Measurements from ENCODE around the gene BTN2A1. TPM values are rescaled to one million over a fixed set of nuclear protein-coding genes. Genes with fewer than 3 reads are reported as not detected.

Gene BTN2A1
- total RNA-seq, 4 donors from 2014 or later, result 14.7 to 23.9 (median 18.2) TPM

- TF ChIP-seq POLR2A (IDR thresholded peaks at IDR 0.05), result no peak
- no peak for TF ChIP-seq POLR2AphosphoS5 (IDR thresholded peaks at IDR 0.05)
- no peak for TF ChIP-seq EP300 (IDR thresholded peaks at IDR 0.05)
- TF ChIP-seq CTCF (IDR thresholded peaks at IDR 0.05), result no peak
- no peak overlapping the region for H3K27ac ChIP-seq
- H3K4me3 ChIP-seq, result no peak overlapping the region
- H3K27me3 ChIP-seq, result no peaks in the 10 kb centered on the region
- ATAC-seq, result no peak
- H3K36me3 ChIP-seq, result no peaks in the 10 kb centered on the region
- H3K9me3 ChIP-seq, result peaks cover 0 to 11% (median 0%) of the 10 kb centered on the region in 3 donors
- H3K4me1 ChIP-seq, result no peaks in the 10 kb centered on the region
- 83 to 85% methylated on average over 6 to 8 of the region's 8 CpGs for WGBS, 2 donors (ENCODE audit: low coverage in 1 of 2)
Measured at GRCh38 chr6:26489996-26490964, 32.5 kb downstream of the BTN2A1 start.

GRCh38 chr6:26491604-26492003 lies 33.8 kb downstream of the BTN2A1 start:
- Histone ChIP-seq H3K27ac (no peak overlapping the region), H3K4me1 (no peaks in the 10 kb centered on the region), H3K4me3 (no peak overlapping the region), H3K36me3 (no peaks in the 10 kb centered on the region), H3K9me3 (peaks cover 0 to 11% (median 0%) of the 10 kb centered on the region in 3 donors), H3K27me3 (no peaks in the 10 kb centered on the region)
- WGBS, 2 donors (ENCODE audit: low coverage in 1 of 2), result 65 to 68% methylated on average over 4 to 5 of the region's 5 CpGs
- ATAC-seq, result no peak
- TF ChIP-seq EP300 (IDR thresholded peaks at IDR 0.05) (no peak), POLR2A (IDR thresholded peaks at IDR 0.05) (no peak), POLR2AphosphoS5 (IDR thresholded peaks at IDR 0.05) (no peak), CTCF (IDR thresholded peaks at IDR 0.05) (no peak)

DNA sequence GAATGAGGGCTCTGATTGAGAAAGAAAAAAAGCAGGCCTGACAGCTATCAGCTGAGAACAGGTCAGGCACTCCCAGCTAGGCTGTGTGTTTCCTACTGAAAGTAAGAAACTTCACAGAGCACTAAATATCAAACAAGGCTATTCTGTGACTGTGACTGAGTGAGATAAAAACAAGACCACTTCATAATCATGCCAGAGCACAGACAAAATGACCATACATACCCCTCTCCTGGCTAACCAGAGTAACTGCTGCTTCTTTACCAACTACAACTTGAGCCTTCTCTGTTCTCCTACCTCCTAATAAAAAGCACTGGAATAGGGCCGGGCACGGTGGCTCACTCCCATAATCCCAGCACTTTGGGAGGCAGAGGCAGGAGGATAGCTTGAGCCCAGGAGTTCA lies 35.5 kb downstream of the BTN2A1 start:
- Histone ChIP-seq H3K4me1 (no peaks in the 10 kb centered on the region), H3K27ac (no peak overlapping the region), H3K9me3 (no peaks in the 10 kb centered on the region), H3K27me3 (no peaks in the 10 kb centered on the region), H3K36me3 (no peaks in the 10 kb centered on the region), H3K4me3 (no peak overlapping the region)
- no peak for ATAC-seq
- TF ChIP-seq CTCF (IDR thresholded peaks at IDR 0.05), result no peak
- no peak for TF ChIP-seq POLR2A (IDR thresholded peaks at IDR 0.05)
- TF ChIP-seq EP300 (IDR thresholded peaks at IDR 0.05), result no peak
- TF ChIP-seq POLR2AphosphoS5 (IDR thresholded peaks at IDR 0.05), result no peak
- 69% methylated on average over 2 of the region's 2 CpGs; no CpG with 5 or more reads in 1 of the 2 donors for WGBS, 2 donors (ENCODE audit: low coverage in 1 of 2)

DNA sequence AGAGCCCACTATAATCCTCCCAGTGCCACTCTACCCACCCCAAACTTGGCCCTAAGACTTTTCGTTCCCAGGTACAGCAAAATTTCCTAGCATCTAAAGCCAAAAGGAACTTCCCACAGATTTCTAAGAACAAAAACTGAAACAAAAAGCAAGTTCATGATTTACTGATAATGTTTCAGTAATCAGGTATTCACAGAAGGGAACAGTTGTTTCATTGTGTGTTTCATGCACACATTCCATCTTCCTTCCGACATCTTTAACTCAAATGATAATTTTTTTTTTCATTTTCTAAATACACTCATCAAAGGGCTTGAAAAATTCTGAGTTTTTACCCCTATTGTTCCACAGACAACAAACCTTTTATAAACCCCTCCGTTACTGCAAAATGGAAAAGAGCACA lies 36.4 kb downstream of the BTN2A1 start:
- no peaks in the 10 kb centered on the region for H3K27me3 ChIP-seq
- H3K36me3 ChIP-seq, result no peaks in the 10 kb centered on the region
- WGBS, 2 donors (ENCODE audit: low coverage in 1 of 2), result 79 to 100% methylated on average over 1 to 3 of the region's 3 CpGs
- H3K27ac ChIP-seq, result no peak overlapping the region
- H3K4me1 ChIP-seq, result no peaks in the 10 kb centered on the region
- no peak overlapping the region for H3K4me3 ChIP-seq
- no peak for ATAC-seq
- H3K9me3 ChIP-seq, result no peaks in the 10 kb centered on the region
- TF ChIP-seq POLR2A (IDR thresholded peaks at IDR 0.05) (no peak), EP300 (IDR thresholded peaks at IDR 0.05) (no peak), POLR2AphosphoS5 (IDR thresholded peaks at IDR 0.05) (no peak), CTCF (IDR thresholded peaks at IDR 0.05) (no peak)

GRCh38 chr6:26495281-26495680 lies 37.5 kb downstream of the BTN2A1 start:
- WGBS, 2 donors (ENCODE audit: low coverage in 1 of 2), result no CpG with 5 or more reads among the region's 1 CpG
- Histone ChIP-seq H3K4me1 (no peaks in the 10 kb centered on the region), H3K4me3 (no peak overlapping the region), H3K36me3 (no peaks in the 10 kb centered on the region), H3K27ac (no peak overlapping the region), H3K27me3 (no peaks in the 10 kb centered on the region), H3K9me3 (no peaks in the 10 kb centered on the region)
- ATAC-seq, result no peak
- no peak for TF ChIP-seq CTCF (IDR thresholded peaks at IDR 0.05)
- no peak for TF ChIP-seq POLR2A (IDR thresholded peaks at IDR 0.05)
- no peak for TF ChIP-seq EP300 (IDR thresholded peaks at IDR 0.05)
- TF ChIP-seq POLR2AphosphoS5 (IDR thresholded peaks at IDR 0.05), result no peak

Data from gastroesophageal sphincter (tissue), 4 donors.